Esophagus squamous epithelium (tissue), 4 donors: ENCODE measurements around the gene RIMS3.

Experiments used
- POLR2A ChIP-seq, 4 donors: fragments of 450-650 bp; IDR thresholded peaks; one replicate each; pipeline ENCODE4 v1.6.1; 2017; ENCODE audit warnings: antibody characterized with exemption in 4 of 4, mild to moderate bottlenecking in 4 of 4, moderate library complexity in 3 of 4
- TF ChIP-seq, protein P1 (sequence below), 6 experiments: fragments of 450-650 bp in 4 of 6; fragments of 200-600 bp in 2 of 6; sonication (generic) in 2 of 6; IDR thresholded peaks; one replicate each; pipeline ENCODE4 v1.5.1; 2016 to 2019; ENCODE audit warnings: antibody characterized with exemption in 6 of 6, mild to moderate bottlenecking in 4 of 6, moderate library complexity in 4 of 6

DNA sequence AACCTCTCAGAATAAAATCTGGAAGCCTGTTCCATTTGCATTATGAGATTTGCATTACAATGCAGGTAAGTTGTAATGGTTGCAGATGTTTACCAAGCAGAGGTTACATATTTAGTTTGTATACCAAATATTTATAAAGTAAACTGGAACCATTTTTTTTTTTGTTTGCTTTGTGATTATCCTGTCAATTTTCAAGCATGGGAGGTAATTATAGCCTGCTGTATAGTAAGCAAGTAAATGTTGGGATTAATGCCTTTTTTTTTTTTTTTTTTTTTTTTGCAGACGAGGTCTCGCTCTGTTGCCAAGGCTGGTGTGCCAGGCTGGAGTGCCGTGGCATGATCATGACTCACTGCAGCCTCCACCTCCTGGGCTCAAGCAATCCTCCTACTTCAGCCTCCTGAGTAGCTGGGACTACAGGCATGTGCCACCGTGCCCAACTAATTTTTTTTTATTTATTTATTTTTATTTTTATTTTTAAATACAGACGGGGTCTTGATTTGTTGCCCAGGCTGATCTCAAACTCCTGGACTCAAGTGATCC is 47.0 kb upstream of the RIMS3 start:
- TF ChIP-seq, protein P1, sequence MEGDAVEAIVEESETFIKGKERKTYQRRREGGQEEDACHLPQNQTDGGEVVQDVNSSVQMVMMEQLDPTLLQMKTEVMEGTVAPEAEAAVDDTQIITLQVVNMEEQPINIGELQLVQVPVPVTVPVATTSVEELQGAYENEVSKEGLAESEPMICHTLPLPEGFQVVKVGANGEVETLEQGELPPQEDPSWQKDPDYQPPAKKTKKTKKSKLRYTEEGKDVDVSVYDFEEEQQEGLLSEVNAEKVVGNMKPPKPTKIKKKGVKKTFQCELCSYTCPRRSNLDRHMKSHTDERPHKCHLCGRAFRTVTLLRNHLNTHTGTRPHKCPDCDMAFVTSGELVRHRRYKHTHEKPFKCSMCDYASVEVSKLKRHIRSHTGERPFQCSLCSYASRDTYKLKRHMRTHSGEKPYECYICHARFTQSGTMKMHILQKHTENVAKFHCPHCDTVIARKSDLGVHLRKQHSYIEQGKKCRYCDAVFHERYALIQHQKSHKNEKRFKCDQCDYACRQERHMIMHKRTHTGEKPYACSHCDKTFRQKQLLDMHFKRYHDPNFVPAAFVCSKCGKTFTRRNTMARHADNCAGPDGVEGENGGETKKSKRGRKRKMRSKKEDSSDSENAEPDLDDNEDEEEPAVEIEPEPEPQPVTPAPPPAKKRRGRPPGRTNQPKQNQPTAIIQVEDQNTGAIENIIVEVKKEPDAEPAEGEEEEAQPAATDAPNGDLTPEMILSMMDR (IDR thresholded peaks at IDR 0.05): no peak
- TF ChIP-seq POLR2A (IDR thresholded peaks at IDR 0.05): no peak
